T-helper 2 cell (primary cell): Measurements from ENCODE around the gene SFXN2.
A peak's percentile ranks its signal among the peaks of the same experiment; 100 is the strongest.
"Not testable (repeated sequence)": the region's sequence is repeated elsewhere in the genome, so short reads cannot be mapped to it uniquely, and the experiment has no call there.

Experiments
- DNase-seq, 5 experiments: peaks; one replicate each; pipeline versions ENCODE4 v3.0.0 to v3.0.0-alpha.2; 2012 to 2022
- total RNA-seq, 2 donors: gene quantifications; one replicate each; lab custom pipeline; 2026; lab: John Stamatoyannopoulos, UW

SFXN2 gene
- total RNA-seq, result 7.8 to 15.4 reads per million in 2 donors

DNA sequence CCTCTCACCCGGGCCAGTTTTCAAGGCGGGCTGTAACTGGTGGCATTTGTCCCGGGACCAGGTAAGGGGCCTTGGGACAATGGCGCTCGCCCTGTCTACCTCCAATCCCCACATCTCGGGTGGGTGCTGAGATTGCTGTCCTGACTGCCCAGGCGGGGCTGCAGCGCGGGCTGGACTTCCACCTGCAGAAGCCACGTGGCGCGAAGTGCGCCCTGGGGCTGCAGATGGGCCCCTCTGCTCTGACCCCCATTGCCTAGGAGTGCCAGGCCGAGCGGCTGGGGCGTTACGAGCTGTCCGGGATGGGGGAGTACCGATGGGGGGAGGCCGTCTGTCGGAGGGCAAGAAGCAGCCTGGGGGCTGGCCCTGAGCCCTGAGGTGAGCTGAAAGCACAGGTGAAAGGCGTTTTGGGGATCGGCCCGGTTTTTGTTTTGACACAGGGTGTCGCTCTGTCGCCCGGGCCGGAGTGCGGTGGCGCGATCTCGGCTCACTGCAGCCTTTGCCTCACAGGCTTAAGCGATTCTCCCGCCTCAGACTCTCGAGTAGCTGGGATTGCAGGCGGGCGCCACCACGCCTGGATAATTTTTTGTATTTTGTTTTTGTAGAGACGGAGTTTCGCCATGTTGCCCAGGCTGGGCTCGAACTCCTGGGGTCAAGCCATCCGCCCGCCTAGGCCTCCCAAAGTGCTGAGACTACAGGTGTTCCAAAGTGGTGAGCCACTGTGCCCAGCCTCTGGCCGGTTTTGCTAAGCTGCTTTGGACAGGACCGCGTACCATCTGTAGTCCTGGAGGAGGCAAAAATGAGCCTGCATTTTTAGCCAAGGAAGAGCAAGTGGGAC is at the start of gene SFXN2:
Gene SFXN2 (plus strand): TSS at position 16 of the 835 bp plus-strand sequence. CDS start 12,001 bp downstream, outside the sequence.
- peak in 4 of 5 experiments; percentile 16 to 70 (median 32) for DNase-seq

- no peak for DNase-seq
Observed at GRCh38 chr10:102665904-102666509, 48.4 kb upstream of the SFXN2 start.

DNA sequence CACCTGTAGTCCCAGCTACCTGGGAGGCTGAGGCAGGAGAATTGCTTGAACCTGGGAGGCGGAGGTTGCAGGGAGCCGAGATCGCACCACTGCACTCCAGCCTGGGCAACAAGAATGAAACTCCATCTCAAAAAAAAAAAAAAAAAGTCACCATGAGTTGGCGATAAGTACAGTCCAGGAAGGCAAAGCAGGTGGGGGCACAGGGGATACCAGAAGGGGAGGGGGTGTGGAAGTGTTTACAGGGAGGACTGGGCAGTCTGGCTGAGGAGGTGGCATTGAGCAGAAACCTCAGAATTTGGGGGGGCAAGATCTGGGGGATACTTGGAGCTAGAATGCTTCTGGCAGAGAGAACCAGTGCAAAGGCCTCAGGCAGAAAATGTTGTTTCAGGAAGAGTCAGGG is 47.0 kb upstream of the SFXN2 start:
- DNase-seq, result not testable (repeated sequence)

DNA sequence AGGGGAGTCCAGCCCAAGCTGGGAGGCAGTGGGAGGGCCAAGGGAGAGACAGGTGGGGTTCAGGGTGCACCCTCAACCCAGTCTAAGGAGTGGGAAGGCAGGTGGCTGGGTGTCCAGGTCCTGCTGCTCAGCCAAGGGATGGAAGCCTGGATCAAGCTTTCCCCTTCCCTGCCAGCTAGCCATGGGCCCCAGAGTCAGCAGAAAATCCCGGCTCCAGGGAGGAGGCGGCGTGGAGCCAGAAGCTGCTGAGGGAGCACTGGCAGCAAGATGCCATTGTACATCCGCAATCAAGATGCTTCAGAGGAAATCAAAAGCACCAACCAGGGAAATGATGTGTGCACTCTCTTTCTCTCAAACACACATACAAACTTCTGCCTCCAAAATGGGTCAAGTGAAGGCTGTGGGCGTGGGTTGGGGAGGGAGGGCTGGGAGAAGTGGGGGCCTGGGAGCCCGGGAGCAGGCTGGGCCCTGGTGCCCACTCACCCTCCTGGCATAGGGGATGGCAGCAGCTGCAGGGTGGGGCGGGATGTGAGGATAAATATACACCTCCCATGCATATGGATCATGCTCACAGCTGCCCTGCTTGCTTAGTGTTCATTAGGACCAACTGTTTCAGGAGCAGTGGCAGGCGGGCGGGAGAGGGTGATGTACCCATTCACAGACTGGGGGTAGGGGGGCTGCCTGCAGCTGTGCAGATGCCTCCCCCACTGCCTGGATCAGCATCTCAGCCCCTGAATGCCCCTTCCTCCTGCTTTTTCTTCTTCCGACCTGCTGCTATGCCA is 45.9 kb upstream of the SFXN2 start:
- no peak for DNase-seq

GRCh38 chr10:102669206-102670064 is 45.0 kb upstream of the SFXN2 start:
- DNase-seq, result peak in 1 of 5 experiments; percentile 33

DNA sequence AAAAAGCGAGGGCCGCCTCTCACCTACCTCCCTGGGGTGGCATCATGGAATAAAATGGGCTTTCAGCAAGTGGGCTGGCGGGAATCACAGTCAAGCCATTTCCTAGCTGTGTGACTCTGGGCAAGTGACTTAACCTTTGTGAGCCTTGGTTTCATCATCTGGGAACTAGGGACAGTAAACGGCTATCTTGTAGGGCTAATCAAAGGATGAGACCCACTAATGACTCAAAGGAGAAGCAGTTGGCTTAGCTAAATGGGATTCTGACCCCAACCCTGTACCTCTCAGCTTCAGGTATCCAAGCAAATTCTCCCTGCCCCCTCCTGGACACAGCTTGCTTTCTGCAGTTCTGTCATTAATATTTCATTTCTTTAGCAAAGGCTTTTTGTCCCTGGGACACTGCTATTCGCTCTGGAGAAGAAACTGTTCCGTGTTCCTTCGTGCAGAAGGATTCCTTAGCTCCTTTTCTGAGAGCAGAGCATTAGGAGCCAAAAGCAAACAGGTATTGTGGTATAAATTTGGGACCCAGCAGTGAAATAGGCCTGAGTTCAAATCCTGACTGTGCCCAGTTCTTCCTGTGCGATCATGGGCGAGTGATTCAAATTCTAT is 44.3 kb upstream of the SFXN2 start:
- no peak for DNase-seq

DNA sequence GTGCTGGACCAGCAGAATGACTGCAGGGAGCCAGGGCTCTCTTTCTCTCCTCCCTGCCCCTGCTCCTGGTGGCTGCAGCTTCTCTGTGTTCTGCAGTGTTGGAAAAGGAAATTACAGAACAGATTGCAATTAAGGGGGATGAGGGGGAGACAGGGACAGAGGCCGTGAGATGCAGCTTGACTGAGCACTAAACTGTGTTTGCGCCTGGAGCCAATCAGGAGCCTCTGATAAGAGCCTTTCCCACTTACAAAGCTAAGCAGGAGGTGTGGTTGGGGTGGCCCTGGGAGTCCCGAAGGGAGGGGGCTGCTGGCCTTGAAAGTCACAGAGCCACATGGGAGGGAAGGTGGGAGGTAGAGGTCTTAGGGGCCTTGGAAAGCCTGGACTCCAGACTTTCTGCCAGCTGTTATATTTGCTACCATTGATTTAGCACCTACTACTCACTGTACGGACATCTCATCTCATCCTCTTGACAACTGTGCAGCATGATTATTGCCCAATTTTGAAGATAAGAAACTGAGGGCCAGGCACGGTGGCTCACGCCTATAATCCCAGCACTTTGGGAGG is 43.5 kb upstream of the SFXN2 start:
- no peak for DNase-seq

GRCh38 chr10:102673236-102673818 is 41.1 kb upstream of the SFXN2 start:
- DNase-seq, result no peak

- DNase-seq, result peak in 4 of 5 experiments; percentile 45 to 87 (median 70)
Observed at GRCh38 chr10:102673819-102674511, 40.5 kb upstream of the SFXN2 start.

GRCh38 chr10:102674566-102674965 is 39.9 kb upstream of the SFXN2 start:
- DNase-seq, result peak in 1 of 5 experiments; percentile 28

- no peak for DNase-seq
Observed at GRCh38 chr10:102675011-102675665, 39.3 kb upstream of the SFXN2 start.

DNA sequence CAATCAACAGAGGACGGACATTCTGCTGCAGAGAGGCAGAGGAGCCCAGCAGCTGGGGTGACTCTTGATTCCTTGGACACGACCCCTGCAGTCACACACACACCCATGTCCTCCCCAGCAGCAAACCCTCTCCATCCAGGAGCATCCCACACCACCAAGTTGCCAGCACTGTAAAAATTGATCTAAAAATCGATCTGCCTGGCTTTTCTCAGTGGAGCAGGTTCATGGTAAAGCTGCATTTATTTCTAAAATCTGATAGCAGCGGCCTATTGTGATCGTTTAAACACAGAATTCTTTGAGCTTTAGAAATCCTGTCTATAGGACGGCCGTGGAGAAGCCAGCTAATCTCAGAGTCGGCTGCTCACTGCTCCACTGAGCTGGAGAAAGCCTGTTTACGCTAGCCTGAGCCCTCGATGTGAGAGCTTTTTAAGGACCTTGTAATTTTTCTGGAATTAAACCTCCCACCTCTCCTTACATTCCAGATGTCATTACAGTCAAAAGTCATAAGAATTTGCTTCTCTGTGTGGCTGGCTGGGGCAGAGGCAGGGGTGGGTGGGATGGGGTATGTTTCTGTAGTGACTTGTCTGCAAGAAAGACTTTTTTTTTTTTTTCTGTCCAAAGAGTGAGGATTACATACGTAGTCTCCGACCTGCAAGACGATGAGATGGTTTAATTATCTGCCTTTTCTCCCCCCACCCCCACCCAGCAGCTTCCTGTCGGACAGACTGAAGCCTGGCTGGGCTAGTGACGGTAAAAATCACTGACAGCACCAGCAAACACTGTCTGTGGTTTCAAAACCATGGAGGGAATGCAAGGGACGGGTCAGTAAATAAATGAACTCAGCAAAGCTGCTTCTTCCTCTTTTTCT is 38.5 kb upstream of the SFXN2 start:
- no peak for DNase-seq

- DNase-seq, result no peak
Observed at GRCh38 chr10:102676534-102677315, 37.7 kb upstream of the SFXN2 start.

DNA sequence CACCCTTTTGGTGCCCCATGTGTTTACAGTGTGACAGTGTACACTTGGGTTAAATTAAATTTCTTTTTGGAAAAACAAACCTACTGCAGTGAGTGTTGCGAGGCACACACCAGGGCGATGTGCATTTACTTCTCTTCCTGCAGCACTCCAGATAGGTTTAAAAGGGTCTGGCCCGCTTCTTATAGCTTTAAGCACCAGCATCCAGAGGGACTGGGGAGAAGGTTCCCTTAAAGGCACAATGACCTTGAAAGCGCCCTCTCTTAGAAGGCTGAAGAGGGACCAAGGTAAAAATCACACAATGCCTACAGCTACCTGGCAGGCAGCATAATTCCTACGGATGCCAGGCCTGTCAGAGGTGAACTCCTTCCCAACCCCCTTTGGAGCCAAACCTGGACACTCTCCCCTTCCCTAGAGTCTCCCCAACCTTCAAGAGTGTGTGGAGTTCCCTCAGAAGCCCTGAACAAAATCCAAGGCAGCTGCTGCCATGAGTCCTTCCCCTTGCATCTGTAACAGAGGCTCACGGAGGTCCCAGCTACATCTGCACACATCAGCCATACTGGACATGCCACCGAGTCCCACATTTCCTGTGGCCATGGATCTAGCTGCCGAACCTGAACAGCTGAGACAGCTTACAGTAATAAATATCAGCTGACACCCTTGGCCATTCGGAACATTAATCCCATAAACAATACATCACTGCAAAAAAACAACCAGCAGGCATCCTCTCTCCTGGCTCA is 36.9 kb upstream of the SFXN2 start:
- DNase-seq, result no peak

- DNase-seq, result no peak
Observed at GRCh38 chr10:102678068-102678400, 36.4 kb upstream of the SFXN2 start.

- no peak for DNase-seq
Observed at GRCh38 chr10:102678842-102679289, 35.6 kb upstream of the SFXN2 start.

DNA sequence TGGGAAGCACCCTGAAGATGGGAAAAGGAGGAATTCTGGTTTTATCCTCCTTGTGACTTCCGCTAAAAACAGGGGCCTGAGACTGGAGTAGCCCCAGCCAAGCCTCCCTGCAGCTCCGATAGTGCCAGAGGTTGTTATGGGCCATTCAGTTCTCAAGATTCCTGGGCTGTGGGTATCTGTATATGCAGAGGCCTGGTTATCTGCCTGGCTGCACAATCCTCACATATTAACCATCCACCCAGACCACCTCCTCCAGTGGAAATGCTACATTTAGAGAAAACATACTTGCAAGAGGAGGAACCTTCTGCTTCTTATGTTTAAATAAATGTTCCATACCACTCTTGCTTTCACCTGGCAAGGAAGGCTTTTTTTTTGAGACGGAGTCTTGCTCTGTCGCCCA is 34.8 kb upstream of the SFXN2 start:
- DNase-seq, result no peak
